ENCODE results near the gene GPAM.
"Not testable (repeated sequence)": the region's sequence is repeated elsewhere in the genome, so short reads cannot be mapped to it uniquely, and the experiment has no call there.

Gene GPAM, protein sequence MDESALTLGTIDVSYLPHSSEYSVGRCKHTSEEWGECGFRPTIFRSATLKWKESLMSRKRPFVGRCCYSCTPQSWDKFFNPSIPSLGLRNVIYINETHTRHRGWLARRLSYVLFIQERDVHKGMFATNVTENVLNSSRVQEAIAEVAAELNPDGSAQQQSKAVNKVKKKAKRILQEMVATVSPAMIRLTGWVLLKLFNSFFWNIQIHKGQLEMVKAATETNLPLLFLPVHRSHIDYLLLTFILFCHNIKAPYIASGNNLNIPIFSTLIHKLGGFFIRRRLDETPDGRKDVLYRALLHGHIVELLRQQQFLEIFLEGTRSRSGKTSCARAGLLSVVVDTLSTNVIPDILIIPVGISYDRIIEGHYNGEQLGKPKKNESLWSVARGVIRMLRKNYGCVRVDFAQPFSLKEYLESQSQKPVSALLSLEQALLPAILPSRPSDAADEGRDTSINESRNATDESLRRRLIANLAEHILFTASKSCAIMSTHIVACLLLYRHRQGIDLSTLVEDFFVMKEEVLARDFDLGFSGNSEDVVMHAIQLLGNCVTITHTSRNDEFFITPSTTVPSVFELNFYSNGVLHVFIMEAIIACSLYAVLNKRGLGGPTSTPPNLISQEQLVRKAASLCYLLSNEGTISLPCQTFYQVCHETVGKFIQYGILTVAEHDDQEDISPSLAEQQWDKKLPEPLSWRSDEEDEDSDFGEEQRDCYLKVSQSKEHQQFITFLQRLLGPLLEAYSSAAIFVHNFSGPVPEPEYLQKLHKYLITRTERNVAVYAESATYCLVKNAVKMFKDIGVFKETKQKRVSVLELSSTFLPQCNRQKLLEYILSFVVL

DNA sequence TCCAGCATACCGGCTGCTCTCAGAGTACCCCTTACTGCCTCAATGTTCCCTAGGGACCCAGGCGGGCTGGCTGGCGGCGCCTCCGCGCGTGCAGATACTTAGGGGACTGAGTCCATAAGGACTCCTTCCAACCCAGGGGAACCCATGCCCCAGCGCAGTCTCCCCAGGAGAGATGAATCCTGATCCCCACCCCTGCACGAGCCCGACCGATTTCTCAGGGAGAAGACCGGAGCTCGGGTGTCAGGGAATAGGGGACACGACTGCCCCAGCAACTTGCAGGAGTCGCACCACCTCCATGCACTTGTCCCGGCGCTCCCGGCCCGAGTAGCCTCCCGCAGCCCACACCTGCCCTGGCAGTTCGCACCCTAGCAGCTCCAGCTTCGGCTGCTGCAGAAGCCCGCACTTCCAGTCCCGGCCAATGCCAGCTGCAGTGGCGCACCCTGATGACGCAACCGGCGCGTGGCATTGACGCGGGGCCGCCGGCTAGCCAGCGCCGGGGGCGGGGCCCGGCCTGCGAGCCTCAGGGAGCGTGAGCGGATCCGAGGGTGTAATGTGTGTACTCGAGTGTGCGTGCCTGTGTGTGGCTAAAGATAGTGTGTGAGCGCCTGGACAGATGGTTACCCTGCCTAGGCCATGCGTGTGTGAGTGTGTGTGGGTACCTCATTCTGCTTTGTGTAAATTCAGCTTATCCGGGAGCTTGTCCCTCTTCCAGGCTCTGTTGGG lies at the start of gene GPAM:
GPAM (minus strand) TSS at position 437 of the 723 bp plus-strand sequence. CDS start 1,981 bp downstream, outside the sequence.
- peak; percentile 97 for DNase-seq

DNA sequence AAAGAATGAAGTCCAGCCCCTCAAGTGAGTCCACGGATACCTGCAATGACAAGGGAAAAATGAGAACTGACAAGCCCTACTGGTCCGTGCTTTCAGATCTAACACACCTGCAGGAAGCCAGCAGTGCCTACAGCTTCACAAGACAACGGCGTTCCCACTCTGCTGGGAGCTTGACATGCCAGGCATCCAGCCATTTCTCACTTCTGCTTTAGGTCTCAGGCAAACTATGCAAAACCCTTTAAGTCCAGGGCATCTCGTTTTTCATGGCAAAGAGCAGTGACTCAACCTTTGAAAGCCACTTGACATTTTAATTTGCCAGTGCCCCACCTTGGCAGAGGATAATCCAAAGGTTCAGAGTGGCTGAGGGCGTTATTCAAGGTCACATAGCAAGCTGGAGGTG lies 49.1 kb upstream of the GPAM start:
- no peak for DNase-seq

DNA sequence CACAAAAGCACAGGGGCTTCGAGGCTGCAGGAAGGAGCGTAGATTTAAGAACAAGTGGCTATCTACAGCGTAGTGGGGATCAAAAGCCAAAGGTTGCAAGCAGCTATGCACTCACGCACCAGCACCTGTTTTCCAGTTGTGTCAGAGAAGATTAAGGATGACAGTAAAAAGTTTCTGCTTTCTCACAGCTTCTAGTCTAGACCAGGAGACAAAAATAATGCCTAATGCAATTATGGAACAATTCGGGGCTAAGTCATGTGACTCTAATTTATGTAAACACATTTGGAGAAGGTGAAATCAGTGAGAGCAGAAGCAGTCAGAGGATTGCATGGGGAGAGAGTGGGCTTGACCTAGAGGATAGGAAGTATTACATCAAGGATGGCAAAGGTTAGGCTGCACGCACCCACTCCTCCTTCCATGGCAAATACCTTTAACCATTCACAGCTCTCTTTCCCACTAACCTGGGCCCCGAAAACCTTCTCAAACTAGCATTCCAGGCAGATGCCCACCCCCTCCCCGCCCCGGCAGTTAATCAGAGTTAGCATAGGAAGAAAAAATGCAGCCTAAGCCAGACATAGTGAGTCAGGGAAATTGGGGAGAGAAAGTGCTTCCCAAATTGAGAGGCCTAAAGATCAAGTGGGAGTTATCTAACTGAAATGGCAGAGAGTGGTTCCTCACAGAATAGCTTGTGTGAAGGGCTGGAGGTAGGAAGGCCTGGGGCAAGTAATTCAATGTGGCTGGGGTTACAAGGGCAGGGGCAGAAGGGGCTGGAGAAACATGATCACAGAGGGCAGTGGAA lies 48.2 kb upstream of the GPAM start:
- DNase-seq = no peak

DNA sequence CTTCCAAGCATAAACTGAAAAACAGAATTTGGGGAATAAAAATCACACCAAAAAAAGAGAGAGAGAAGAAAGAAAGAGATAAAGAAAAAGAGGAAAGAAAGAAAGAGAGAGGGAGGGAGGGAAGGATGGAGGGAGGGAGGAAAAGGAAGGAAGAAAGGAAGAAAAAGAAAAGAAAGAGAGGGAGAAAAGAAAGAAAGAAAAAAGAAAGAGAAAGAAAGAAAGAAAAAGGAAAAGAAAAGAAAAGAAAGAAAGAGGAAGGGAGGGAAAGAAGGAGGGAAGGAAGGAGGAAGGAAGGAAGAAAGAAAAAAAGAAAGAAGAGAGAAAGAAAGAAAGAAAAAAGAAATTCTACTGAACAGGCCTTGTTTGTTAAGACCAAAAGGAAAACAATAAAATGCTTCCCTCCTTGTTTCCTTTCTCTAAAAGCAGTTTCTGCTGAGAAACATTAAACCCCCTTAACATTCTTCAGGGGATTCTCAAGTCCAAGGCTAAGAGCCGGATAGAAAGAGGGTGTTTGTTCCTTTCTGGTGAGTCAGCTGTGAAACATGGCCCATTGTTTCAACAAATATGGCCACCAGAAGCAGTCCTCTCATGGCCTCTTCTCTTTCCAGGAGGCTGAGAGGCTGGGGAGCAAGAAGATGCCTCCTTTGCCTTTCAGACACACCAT lies 46.9 kb upstream of the GPAM start:
- no peak for DNase-seq

DNA sequence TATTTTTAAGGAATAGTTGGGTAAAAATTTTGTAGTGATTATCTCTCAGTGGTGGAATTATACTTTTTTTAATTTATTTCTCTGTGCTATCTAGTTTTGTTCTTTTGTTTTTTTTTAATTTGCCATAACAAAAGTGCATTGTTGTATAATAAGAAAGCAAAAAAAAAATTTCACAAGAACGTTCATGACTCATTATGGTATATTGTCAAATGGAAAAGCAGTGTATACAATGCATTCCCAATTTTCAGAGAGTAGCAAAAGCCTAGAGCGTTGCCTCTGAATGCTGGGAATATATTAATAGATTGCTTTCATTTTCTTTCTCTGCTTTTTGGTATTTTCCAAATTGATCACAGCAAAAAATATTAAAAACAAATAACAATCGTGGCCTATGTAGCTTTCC lies 46.3 kb upstream of the GPAM start:
- no peak for DNase-seq

DNA sequence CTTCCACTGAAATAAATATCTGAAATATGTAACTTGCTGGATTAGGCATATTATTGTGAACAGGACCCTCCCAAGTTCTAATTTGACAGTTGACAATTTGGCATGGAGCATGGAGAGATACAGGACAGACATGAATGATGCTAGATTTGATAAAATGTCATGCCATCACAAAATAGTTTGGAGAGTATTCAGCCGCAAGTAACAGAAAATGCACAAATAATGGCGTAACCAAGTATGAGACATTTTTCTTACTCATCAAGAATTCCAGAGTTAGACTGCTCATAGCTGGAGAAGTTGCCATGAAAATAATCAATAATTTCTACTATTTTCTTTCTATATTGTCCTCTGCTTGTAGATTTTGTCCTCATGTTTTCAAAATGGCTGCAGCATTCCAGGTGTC lies 45.5 kb upstream of the GPAM start:
- DNase-seq = no peak

DNA sequence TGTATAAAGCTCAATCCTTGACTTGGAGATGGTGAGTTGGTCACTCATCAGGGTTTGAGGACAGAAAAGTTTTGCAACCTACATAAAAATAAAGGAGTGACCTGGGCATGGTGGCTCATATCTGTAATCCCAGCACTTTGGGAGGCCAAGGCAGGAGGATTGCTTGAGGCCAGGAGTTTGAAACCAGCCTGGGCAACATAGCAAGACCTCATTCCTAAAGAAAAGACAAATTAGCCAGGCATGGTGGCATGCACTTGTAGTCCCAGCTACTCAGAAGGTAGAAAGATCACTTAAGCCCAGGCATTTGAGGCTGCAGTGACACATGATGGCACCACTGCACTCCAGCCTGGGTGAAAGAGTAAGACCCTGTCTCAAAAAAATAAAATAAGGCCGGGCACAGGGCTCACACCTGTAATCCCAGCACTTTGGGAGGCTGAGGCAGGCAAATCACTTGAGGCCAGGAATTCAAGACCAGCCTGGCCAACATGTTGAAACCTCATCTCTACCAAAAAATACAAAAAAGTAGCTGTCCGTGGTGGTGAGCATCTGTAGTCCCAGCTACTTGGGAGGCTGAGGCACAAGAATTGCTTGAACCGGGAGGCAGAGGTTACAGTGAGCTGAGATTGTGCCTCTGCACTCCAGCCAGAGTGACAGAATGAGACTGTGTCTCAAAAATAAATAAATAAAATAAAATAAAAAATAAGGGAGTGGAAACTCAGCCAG lies 45.0 kb upstream of the GPAM start:
- DNase-seq = not testable (repeated sequence)

DNA sequence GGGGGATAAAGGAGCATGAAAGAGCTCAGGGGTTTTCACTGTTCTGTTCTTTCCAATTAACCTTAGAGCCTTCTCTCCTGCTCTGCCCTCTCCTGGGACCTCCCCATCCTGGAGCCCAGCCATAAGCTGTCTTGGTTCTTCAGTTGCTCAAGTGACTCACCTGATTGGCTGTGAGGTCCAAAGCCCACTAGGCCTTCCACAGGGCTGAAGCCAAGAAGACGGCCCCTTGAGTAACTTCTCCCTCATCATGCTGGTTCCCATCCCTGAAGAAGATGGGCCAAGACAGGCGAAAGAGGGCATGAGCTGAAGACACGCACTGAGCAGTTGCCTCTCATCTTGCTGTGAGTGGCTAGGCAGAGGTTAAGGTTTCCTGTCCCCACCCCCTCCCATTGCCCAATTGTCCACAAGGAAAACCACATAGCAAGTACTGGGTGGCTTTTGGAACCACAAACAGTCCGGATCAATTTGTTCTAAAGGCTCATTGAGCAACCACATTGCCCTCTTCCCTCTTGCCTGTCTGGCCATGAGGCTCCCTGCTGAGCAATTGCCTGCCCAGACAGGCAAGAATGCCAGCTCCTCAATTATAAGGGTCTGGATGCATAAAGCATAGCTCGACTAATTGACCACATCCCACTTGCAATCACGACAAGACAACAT lies 43.9 kb upstream of the GPAM start:
- DNase-seq = no peak

DNA sequence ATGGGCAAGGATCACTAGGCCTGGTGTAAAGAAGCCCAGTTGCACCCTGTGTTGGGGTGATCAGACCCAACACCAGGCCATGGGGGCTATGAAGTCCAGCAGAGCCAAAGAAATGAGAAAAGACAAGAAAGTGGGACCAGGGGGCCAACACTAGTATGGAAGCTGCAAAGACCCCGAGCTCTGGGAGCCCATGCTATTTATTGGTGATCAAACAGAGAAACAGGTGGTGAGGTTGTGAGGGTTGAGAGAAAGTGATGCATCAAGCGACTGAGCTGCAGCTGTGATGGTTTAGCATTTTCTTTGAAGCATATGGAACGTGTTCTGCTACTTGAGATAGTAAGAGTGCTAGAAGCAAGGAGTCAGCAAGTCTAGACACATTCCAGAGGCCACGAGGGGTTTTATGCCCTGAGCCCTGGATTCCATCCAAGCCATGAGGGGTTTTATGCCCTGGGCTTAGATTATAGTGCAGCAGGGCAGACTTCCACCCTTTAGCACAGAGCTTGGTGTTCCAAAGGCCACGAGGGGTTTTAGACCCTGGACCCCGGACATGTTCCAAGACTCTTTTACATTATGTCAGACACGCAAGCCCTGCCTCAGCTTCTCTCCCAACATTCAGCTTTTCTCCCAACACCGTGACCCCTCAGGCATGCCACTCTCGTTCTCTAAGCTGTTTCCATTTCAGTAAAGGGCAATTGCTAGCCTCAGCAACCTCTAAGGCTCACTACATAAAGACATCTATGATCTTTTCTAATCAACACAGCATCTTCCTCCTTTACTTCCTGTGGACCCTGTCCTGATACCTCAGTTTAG lies 43.1 kb upstream of the GPAM start:
- DNase-seq = no peak

DNA sequence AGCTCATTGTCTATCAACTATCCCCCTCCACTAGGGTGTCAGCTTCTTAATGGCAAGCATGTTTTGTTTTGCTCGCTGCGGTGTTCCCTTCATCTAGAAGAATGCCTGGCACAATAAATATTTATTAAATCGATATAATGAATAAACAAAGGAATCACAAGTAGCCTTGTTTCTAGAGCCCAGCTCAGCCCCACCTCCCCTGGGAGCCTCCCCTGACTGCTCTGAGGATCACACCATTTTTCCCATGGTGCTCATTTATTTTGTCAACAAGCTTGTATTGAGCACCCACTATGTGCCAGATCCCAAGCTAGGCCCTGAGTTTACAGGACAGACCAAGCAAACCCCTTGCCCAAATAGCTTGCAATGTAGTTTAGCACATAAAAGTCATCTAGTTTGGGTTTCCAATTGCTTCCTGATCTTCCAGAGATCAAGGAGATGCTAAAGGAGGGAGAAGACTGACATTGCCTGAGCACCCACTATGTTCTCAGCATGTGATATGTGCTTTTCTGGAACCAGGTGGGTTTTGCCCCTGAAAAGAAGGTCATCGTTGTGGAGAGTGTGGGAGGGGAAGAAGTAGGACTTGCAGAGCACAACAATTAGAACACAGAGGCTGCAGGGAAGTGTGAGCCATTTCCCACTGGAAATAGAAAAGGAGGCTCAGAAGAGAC lies 42.3 kb upstream of the GPAM start:
- no peak for DNase-seq

DNA sequence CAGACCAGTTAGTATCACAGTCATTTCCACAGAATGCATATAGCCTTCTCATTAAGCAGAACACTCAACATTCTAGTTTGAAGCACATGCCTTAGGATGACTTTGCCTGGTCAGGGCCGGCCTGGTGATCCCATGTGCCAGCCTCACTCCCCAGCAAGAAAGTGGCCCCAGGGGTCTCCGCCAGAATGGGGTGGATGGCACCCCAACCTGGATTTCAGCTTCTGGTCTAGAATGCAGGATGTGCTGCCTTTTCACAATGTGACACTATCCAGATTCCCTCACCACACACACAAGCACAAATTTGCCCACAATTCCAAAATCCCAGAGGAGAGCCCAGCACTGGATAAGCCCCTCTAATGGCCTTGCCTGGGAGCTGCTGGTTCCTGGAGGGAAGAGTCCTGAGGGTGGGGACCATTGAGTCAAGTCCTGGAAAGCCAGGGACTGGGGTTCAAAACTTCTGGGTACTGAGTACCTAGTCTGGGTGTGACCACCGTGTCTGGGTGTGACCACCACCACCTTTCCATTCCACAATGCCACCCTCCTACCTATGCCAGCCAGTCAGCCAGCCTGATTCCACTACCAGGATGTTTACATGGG lies 41.5 kb upstream of the GPAM start:
- DNase-seq = no peak

DNA sequence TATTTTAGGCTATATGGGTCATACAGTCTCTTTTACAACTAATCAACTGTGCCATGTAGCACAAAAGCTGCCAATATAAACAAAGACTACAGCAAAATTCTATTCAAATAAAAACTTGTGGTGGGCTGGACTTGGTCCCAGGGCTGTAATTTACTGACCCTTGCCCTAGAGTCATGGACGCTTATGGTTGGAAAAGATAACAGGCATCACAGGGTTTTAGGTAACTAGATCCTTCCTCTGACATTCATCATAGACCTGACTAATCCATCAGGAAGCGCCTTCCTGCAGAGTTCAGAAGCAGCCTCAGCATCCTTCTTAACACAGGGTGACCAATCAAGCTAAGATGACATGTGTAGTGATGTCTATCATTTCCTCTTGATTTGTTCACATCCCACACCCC lies 40.2 kb upstream of the GPAM start:
- no peak for DNase-seq

DNA sequence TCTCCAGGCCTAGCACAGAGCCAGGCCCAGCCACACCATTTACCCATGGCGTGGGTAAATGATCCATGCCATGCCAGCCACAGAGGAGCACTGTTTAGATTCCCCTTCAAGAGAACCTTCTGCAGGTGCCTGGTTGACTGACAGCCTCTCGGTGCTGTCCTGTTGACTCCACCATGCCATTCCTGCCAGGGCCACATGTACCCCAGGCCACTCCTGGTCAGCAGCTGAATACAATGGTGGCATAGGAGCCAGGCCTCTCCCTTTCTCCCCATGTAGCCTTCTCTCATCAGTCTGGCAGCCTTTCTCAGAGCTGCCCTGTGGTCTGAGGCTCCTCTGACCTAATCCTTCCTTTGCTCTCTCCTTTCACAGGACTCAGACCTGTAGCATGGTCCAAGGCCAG lies 39.2 kb upstream of the GPAM start:
- DNase-seq = no peak

DNA sequence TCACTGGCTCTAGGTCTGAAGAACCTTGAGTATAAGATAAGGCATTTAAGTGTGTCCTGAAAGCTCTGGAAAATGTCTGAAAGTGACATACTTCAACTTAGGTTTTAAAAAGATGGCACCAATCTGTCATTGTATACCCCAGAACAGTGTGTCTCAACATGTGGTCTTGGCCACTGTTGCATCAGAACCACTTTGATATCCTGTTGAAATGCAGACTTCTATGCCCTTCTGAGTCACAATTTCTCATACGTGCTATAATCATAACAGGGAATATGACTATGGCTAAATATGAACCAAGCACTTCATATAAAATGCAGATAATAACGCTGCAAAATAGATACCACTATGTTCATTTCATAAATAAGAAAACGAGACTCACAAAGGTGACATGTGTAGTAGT lies 38.0 kb upstream of the GPAM start:
- DNase-seq = no peak

DNA sequence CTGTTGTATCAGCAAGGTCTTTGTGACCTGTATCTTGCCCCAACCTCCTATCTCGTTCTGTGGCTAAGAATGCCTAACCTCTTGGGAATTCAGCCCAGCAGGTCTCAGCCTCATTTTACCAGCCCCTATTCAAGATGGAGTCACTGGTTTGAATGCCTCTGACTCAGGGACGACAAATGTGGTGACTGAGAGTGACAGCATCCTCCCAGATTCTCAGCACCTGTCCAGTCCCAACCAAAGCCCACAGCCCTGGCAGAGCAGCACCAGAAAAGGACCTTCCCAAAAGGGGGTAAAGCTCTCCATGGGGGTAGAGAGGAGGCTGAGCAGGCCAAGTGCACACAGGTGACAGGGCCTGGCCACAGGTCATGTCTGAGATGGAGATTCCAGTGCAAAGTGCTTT lies 35.4 kb upstream of the GPAM start:
- DNase-seq = no peak

DNA sequence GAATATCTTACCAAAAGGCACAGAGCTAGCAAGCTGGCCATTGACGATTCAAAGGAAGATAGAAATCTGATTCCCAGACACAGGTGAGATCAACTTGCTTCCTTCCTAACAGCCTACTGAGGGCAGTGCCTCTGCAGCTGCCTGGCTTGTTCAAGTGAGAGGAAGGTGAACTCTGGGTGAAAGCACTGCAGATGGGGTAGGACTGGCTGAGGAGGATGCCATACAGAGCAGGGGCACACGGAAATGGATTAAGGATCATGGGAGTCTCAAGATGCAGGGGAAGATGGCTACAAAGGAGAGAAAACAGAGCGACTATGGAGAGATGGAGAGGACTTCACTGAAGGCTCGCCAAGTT lies 34.4 kb upstream of the GPAM start:
- DNase-seq = no peak

DNA sequence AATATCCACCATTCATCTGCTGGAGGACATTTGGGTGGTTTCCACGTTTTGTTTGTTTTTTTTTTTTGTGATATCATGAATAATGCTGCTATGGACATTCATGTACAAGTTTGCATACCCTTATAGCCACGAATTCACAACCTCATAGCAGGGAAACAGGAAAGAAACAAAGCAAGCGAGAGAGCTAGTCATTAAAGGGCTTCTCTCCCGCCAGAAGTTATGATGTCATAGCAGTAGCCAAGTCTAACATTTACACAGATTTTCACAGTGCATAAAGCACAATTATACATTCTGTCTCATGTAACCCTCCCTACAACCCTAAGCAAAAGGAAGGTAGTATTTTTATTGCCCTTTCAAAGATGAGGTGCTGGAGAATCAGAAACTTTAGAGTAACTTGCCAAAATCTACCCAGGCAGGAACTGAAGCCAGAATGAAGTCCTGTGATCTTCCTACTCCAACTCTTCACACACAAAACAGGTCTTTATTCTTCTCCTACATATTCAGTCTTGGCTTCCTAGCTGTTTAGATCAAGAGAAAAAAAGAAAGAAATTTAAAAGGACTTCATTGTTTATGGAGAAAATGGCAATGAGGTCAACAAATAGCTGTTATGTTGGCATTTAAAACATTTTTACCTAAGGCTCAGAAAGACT lies 33.9 kb upstream of the GPAM start:
- no peak for DNase-seq

DNA sequence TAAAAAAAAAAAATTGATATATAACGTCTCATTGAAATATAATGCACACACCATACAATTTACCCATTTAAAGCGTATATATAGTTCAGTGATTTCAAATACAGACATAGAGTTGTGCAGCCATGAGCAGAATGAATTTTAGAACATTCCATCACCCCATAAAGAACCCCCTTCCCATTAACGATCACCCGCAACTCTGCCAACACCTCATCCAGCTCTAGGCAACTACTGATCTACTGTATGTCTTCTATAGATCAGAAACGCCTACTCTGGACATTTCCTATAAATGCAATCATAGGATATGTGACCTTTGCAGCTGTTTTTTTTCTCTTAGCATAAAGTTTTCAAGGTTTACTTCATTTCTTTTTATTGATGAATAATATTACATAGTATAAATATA lies 33.4 kb upstream of the GPAM start:
- DNase-seq = no peak

DNA sequence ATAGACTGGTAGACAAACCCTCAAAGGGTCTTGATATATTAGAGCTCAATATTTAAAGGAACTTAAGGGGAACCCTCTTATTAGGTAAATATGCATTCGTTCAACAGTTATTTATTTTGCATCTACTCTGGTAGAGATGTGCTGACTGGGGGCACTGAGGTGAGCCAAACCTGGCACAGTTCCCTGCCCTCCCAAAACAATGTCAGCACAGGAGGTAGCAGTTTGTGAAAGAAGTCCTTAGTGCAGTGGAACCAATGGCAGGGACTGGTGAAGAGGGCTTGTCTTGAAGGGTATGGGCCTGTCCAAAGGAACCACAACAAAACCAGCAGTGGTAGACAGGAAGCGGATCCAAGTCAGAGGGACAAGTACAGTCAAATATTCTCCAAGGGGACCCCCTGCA lies 32.6 kb upstream of the GPAM start:
- no peak for DNase-seq

Data from stimulated activated CD4-positive, alpha-beta T cell treated with anti-CD3 and anti-CD28 coated beads, Interleukin-1b, Interleukin-23, amount 100 ng/mL, for 48 hours (primary cell).